Fibroblast of lung (primary cell): ENCODE results near the gene SCN3A. TPM values are rescaled to one million over a fixed set of nuclear protein-coding genes. Genes with fewer than 3 reads are reported as not detected.

Experiments used
- DNase-seq, 2 donors: peaks; one replicate each; pipeline versions ENCODE4 v3.0.0 to v3.0.0-alpha.2; 2010; ENCODE audit warnings: low read depth in 2 of 2
- H2AFZ ChIP-seq: 2 replicates; pipeline ENCODE4 v1.5.1; 2012; ENCODE audit warnings: low read length, control low read depth, inconsistent platforms
- H3K27ac ChIP-seq: 2 replicates; pipeline ENCODE4 v1.5.1; 2011; ENCODE audit warnings: low read length, control low read depth; ENCODE audit not compliant: insufficient read depth
- H3K27me3 ChIP-seq: 2 replicates; pipeline ENCODE4 v1.5.1; 2011; ENCODE audit warnings: mild to moderate bottlenecking, low read length; ENCODE audit not compliant: control insufficient read depth, insufficient read depth
- H3K36me3 ChIP-seq: 2 replicates; pipeline ENCODE4 v1.5.1; 2011; ENCODE audit warnings: low read length; ENCODE audit not compliant: control insufficient read depth, insufficient read depth
- H3K4me1 ChIP-seq: 2 replicates; pipeline ENCODE4 v1.5.1; 2011; ENCODE audit warnings: low read length; ENCODE audit not compliant: control insufficient read depth, insufficient read depth; ENCODE audit errors: extremely low read depth
- H3K4me2 ChIP-seq: 2 replicates; pipeline ENCODE4 v1.5.1; 2011; ENCODE audit warnings: low read length, control low read depth; ENCODE audit not compliant: insufficient read depth; ENCODE audit errors: extremely low read depth
- H3K4me3 ChIP-seq, 4 experiments: fragments of 200-600 bp in 1 of 4; sonication (generic) in 1 of 4; replicated peaks in 1 of 4; 2 replicates each; pipeline ENCODE4 v1.5.1; 2011 to 2016; ENCODE audit warnings: low read length in 4 of 4, low read depth in 3 of 4, mild to moderate bottlenecking in 3 of 4, control low read depth in 2 of 4, inconsistent platforms in 1 of 4, mixed read lengths in 1 of 4; ENCODE audit not compliant: insufficient read depth in 1 of 4; ENCODE audit errors: control extremely low read depth in 1 of 4
- H3K79me2 ChIP-seq: 2 replicates; pipeline ENCODE4 v1.5.1; 2012; ENCODE audit warnings: mild to moderate bottlenecking, low read length, inconsistent platforms; ENCODE audit not compliant: control insufficient read depth, insufficient read depth
- H3K9ac ChIP-seq: 2 replicates; pipeline ENCODE4 v1.5.1; 2011; ENCODE audit warnings: mild to moderate bottlenecking, low read length, control low read depth; ENCODE audit not compliant: insufficient read depth
- H3K9me3 ChIP-seq: 2 replicates; pipeline ENCODE4 v1.5.1; 2012; ENCODE audit warnings: low read depth, low read length; ENCODE audit not compliant: control insufficient read depth, insufficient read depth
- H4K20me1 ChIP-seq: 2 replicates; pipeline ENCODE4 v1.5.1; 2011; ENCODE audit warnings: low read length; ENCODE audit not compliant: control insufficient read depth, insufficient read depth; ENCODE audit errors: extremely low read depth
- EZH2 ChIP-seq: IDR thresholded peaks from 2 replicates; pipeline ENCODE4 v1.5.1; 2012; ENCODE audit warnings: low read length, control low read depth, mild to moderate bottlenecking; ENCODE audit errors: missing control alignments
- polyA plus RNA-seq, 2 donors: library from polyadenylated mRNA; depleted of rRNA in 1 of 2; stranded (reverse) in 1 of 2; unstranded in 1 of 2; fragments of >200 nt; gene quantifications; 2 replicates each; pipeline ENCODE4 v1.2.1, GENCODE V29; 2011 to 2012; ENCODE audit warnings: missing spikeins in 1 of 2
- total RNA-seq: library from RNA; depleted of rRNA; stranded (reverse); fragments of >200 nt; gene quantifications from 2 replicates; pipeline ENCODE4 v1.2.1, GENCODE V29; 2014
- TF ChIP-seq, protein P1 (sequence below), 2 donors: IDR thresholded peaks in 1 of 2; conservative IDR thresholded peaks in 1 of 2; 1 replicate in 1 of 2; 2 replicates in 1 of 2; pipeline ENCODE4 v1.5.1; 2011 to 2012; ENCODE audit warnings: low read length in 2 of 2, control low read depth in 1 of 2, inconsistent platforms in 1 of 2, low read depth in 1 of 2, mild to moderate bottlenecking in 1 of 2

SCN3A gene
- total and polyA plus RNA-seq, 2 donors (not counting 1 experiment from before 2014, with no cell fraction given) = 0.14 to 0.33 TPM

DNA sequence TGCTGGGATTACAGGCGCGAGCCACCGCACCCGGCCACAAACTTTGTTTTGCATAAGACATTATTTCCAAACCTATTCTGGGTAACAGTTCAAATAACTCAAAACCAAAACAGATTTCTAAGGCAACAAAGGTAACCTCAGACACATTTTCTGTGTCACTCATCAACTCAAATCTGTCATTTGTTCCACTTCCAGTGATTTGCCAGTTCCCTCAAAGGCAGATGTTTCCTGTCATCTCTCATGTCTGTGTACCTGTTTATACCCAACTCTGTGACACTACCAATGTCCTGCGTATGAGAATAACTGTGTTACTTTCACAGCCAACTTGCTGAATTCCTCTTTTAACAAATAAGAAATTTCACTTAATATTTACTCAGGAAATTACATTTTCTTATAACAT lies 54.4 kb downstream of the SCN3A start:
- no peaks in the 10 kb centered on the region for H3K79me2 ChIP-seq
- no peak for DNase-seq
- no peaks in the 10 kb centered on the region for H3K4me1 ChIP-seq
- no peaks in the 10 kb centered on the region for H4K20me1 ChIP-seq
- H3K9ac ChIP-seq = no peak overlapping the region
- no peaks in the 10 kb centered on the region for H3K9me3 ChIP-seq
- TF ChIP-seq, protein P1, sequence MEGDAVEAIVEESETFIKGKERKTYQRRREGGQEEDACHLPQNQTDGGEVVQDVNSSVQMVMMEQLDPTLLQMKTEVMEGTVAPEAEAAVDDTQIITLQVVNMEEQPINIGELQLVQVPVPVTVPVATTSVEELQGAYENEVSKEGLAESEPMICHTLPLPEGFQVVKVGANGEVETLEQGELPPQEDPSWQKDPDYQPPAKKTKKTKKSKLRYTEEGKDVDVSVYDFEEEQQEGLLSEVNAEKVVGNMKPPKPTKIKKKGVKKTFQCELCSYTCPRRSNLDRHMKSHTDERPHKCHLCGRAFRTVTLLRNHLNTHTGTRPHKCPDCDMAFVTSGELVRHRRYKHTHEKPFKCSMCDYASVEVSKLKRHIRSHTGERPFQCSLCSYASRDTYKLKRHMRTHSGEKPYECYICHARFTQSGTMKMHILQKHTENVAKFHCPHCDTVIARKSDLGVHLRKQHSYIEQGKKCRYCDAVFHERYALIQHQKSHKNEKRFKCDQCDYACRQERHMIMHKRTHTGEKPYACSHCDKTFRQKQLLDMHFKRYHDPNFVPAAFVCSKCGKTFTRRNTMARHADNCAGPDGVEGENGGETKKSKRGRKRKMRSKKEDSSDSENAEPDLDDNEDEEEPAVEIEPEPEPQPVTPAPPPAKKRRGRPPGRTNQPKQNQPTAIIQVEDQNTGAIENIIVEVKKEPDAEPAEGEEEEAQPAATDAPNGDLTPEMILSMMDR (conservative IDR thresholded peaks at IDR 0.05 in 1 of 2, IDR thresholded peaks at IDR 0.05 in 1 of 2; ENCODE audit: low read depth in 1 of 2, low read length in 2 of 2) = no peak
- TF ChIP-seq EZH2 = no peak
- no peaks in the 10 kb centered on the region for H3K27me3 ChIP-seq
- H3K4me2 ChIP-seq = no peak overlapping the region
- H3K36me3 ChIP-seq = no peaks in the 10 kb centered on the region
- H3K4me3 ChIP-seq = no peak overlapping the region
- no peak overlapping the region for H3K27ac ChIP-seq
- H2AFZ ChIP-seq = no peak overlapping the region

DNA sequence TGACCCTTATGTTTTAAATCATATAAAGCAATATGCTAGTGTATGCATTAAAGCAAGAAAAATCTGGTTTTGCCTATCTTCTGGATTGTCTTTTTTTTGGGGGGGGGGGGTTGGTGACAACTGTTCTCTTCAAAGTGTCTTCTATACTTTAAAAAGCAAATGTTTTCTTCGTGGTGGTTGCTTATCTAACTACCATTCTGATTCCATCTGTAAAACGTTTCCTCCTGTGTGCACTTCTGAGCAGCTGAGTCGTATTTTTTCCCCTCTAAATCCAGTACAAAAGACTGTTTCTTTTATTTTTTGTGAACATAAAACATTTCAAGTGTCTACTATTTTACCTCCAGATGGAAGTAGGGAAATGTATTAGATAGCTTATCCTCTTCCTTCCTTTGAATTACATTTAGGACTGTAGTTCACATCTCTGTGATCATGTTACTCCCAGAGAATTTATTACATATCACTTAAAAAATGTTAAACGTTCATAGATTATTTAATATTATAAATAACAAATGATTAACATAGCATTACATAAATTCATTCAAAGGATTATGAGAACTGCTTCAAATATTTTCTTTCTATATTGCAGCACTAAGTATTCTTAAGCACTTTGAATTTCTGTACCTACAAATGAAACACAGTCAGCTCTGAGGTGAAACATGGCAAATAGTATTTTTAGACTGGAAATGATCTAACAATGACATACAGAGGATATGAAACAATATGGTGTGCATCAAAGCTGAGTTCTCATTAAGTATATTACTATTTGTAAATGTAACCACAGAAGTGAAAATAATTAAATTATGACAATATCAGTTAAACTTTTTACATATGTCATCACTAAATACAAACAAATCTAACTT lies 56.4 kb downstream of the SCN3A start:
- H3K27ac ChIP-seq = no peak overlapping the region
- H3K4me3 ChIP-seq = no peak overlapping the region
- no peak for DNase-seq
- H3K79me2 ChIP-seq = no peaks in the 10 kb centered on the region
- H2AFZ ChIP-seq = no peak overlapping the region
- no peaks in the 10 kb centered on the region for H3K4me1 ChIP-seq
- H3K9me3 ChIP-seq = no peaks in the 10 kb centered on the region
- TF ChIP-seq, protein P1 (conservative IDR thresholded peaks at IDR 0.05 in 1 of 2, IDR thresholded peaks at IDR 0.05 in 1 of 2; ENCODE audit: low read depth in 1 of 2, low read length in 2 of 2) = no peak
- TF ChIP-seq EZH2 = no peak
- no peaks in the 10 kb centered on the region for H4K20me1 ChIP-seq
- no peaks in the 10 kb centered on the region for H3K36me3 ChIP-seq
- no peak overlapping the region for H3K9ac ChIP-seq
- no peaks in the 10 kb centered on the region for H3K27me3 ChIP-seq
- no peak overlapping the region for H3K4me2 ChIP-seq

GRCh38 chr2:165144315-165144714 lies 59.5 kb downstream of the SCN3A start:
- no peak overlapping the region for H2AFZ ChIP-seq
- H3K79me2 ChIP-seq = no peaks in the 10 kb centered on the region
- no peaks in the 10 kb centered on the region for H3K27me3 ChIP-seq
- no peaks in the 10 kb centered on the region for H3K36me3 ChIP-seq
- no peaks in the 10 kb centered on the region for H3K9me3 ChIP-seq
- H3K27ac ChIP-seq = no peak overlapping the region
- H3K4me3 ChIP-seq = no peak overlapping the region
- no peaks in the 10 kb centered on the region for H3K4me1 ChIP-seq
- no peaks in the 10 kb centered on the region for H4K20me1 ChIP-seq
- no peak overlapping the region for H3K4me2 ChIP-seq
- no peak for DNase-seq
- no peak for TF ChIP-seq EZH2
- TF ChIP-seq, protein P1 (conservative IDR thresholded peaks at IDR 0.05 in 1 of 2, IDR thresholded peaks at IDR 0.05 in 1 of 2; ENCODE audit: low read depth in 1 of 2, low read length in 2 of 2) = no peak
- no peak overlapping the region for H3K9ac ChIP-seq
